ENCODE data around the gene PCBP3. TPM values are rescaled to one million over a fixed set of nuclear protein-coding genes. Genes with fewer than 3 reads are reported as not detected.
A peak's percentile ranks its signal among the peaks of the same experiment; 100 is the strongest.

Gene PCBP3
- total RNA-seq, 1 donor from 2014 or later: 3.8 TPM

DNA sequence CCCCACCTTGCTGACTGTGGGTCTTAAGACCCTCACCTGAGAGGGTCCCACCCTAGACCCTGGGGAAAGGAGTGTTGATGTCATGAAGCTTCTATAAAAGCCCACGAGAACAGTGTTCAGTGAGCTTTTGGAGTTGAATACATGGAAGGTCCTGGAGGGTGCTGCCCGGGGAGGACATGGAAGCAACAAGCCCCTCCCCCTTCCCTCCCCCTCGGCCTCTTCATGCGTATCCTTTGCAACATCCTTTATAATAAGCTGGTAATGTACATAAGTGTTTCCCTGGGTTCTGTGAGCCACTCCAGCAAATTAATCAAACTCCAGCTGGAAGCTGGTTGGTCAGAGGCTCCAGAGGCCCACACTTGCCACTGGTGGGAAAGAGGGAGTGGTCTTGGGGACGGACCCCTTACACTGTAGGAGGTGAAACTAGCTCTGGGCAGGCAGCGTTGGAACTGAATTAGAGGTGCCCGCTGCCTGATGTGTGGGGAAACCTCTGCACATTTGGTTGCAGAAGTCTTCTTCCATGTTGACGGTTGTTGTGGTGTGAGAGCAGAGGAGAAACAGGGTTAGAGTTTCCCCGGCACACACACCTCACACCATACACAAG is 323.4 kb downstream of the PCBP3 start:
- DNase-seq (no peak), ATAC-seq (no peak)
- intact Hi-C loops (cut with DNase I): no loop called here
- Histone ChIP-seq H3K27me3 (no peaks in the 10 kb centered on the region), H3K9me3 (no peaks in the 10 kb centered on the region), H3K4me3 (no peak overlapping the region), H3K36me3 (no peaks in the 10 kb centered on the region), H3K4me1 (peaks cover 5% of the 10 kb centered on the region), H3K27ac (no peak overlapping the region)
- TF ChIP-seq CTCF (IDR thresholded peaks at IDR 0.05): no peak

DNA sequence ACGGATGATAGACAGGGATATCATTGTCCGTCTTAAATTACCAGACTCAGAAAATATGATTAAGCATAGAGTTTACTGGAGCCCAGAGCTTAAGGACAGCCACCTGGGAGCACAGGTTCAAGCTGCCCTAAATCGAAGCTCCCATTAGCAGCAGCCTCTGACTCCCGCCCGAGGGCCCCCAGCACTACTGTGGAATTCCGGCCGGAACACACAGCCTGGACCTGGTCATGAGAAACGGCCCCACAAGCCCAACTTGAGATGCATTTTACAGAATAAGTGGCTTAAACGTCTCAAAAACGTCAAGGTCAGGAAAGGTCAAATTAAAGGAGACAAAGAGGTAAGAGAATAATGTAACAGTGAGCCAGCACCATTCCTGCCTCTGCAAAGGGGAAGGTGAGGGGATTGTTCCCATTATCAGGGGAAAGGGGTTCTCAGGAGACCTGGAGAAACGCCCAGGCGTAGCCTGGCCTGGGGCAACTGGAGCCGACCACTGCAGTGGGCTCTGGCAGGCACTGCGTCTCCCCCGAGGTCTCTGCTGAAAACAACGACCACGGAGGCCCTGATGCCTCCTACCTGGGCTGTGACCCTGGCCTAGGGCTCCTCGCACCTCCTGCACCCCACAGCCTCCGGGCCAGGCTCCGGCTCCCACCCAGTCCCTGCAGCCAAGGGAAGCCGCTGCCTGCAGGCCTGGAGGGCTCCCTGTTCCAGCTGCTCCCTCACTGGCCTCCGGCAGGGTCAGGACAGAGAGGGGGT is 326.6 kb downstream of the PCBP3 start:
- TF ChIP-seq CTCF (IDR thresholded peaks at IDR 0.05): no peak
- no peak for DNase-seq
- Histone ChIP-seq H3K27me3 (peaks cover 20% of the 10 kb centered on the region), H3K27ac (no peak overlapping the region), H3K4me1 (peaks cover 25% of the 10 kb centered on the region), H3K36me3 (no peaks in the 10 kb centered on the region), H3K9me3 (no peaks in the 10 kb centered on the region), H3K4me3 (no peak overlapping the region)
- intact Hi-C loops (cut with DNase I): loop anchor here (10.0 kb wide), 1 partner anchor 125 kb away; the partner anchor contains the start of gene COL6A2
- ATAC-seq: peak; percentile 1

- Histone ChIP-seq H3K4me1 (peaks cover 28% of the 10 kb centered on the region), H3K9me3 (no peaks in the 10 kb centered on the region), H3K27me3 (peaks cover 21% of the 10 kb centered on the region), H3K27ac (peak overlapping the region; percentile 87), H3K4me3 (no peak overlapping the region), H3K36me3 (no peaks in the 10 kb centered on the region)
- DNase-seq (peak; percentile 75), ATAC-seq (peak; percentile 73)
- peak; percentile 86 for TF ChIP-seq CTCF (IDR thresholded peaks at IDR 0.05)
- intact Hi-C loops (cut with DNase I): loop anchor here (10.0 kb wide), 1 partner anchor 124 kb away; the partner anchor contains the start of gene COL6A2
Observed at GRCh38 chr21:45970674-45971615, 327.4 kb downstream of the PCBP3 start.

- DNase-seq (peak; percentile 64), ATAC-seq (peak; percentile 29)
- H3K36me3 ChIP-seq: no peaks in the 10 kb centered on the region
- no peaks in the 10 kb centered on the region for H3K9me3 ChIP-seq
- H3K27me3 ChIP-seq: peaks cover 21% of the 10 kb centered on the region
- TF ChIP-seq CTCF (IDR thresholded peaks at IDR 0.05): no peak
- peak overlapping the region; percentile 87 for H3K27ac ChIP-seq
- intact Hi-C loops (cut with DNase I): loop anchor here (10.0 kb wide), 1 partner anchor 123 kb away; the partner anchor contains the start of gene COL6A2
- H3K4me1 ChIP-seq: peaks cover 28% of the 10 kb centered on the region
- no peak overlapping the region for H3K4me3 ChIP-seq
Observed at GRCh38 chr21:45971616-45972352, 328.3 kb downstream of the PCBP3 start.

- Histone ChIP-seq H3K4me3 (peak overlapping the region; percentile 58), H3K27ac (peak overlapping the region; percentile 87), H3K4me1 (peaks cover 28% of the 10 kb centered on the region), H3K27me3 (peaks cover 21% of the 10 kb centered on the region), H3K36me3 (no peaks in the 10 kb centered on the region), H3K9me3 (no peaks in the 10 kb centered on the region)
- no peak for TF ChIP-seq CTCF (IDR thresholded peaks at IDR 0.05)
- DNase-seq (peak; percentile 66), ATAC-seq (no peak)
- intact Hi-C loops (cut with DNase I): loop anchor here (10.0 kb wide), 1 partner anchor 122 kb away; the partner anchor contains the start of gene COL6A2
Observed at GRCh38 chr21:45972353-45972715, 328.8 kb downstream of the PCBP3 start.
